Left forelimb (tissue), 1 donor: Measurements from ENCODE around the gene PDE1C.
"Not testable (repeated sequence)": the region's sequence is repeated elsewhere in the genome, so short reads cannot be mapped to it uniquely, and the experiment has no call there.

Source experiments
- DNase-seq: peaks from one replicate; pipeline ENCODE4 v3.0.0-alpha.2; 2018; ENCODE audit warnings: low spot score

Gene PDE1C

GRCh38 chr7:32070406-32071360, at the start of gene PDE1C:
PDE1C (minus strand) TSS chr7:32070407.
- no peak for DNase-seq

GRCh38 chr7:32119790-32120196, 49.6 kb upstream of the PDE1C start:
- DNase-seq: no peak

- DNase-seq: no peak
These were observed 47.6 kb upstream of the PDE1C start for GRCh38 chr7:32117837-32118236.

- DNase-seq: no peak
These were observed 46.2 kb upstream of the PDE1C start for GRCh38 chr7:32116436-32116835.

- no peak for DNase-seq
These were observed 45.6 kb upstream of the PDE1C start for GRCh38 chr7:32115831-32116230.

- DNase-seq: no peak
These were observed 38.4 kb upstream of the PDE1C start for GRCh38 chr7:32108651-32109050.

- DNase-seq: no peak
These were observed 34.6 kb upstream of the PDE1C start for GRCh38 chr7:32104766-32105165.

- no peak for DNase-seq
These were observed 33.2 kb upstream of the PDE1C start for GRCh38 chr7:32103361-32103760.

- no peak for DNase-seq
These were observed 32.2 kb upstream of the PDE1C start for GRCh38 chr7:32102432-32102873.

- DNase-seq: no peak
These were observed 30.2 kb upstream of the PDE1C start for GRCh38 chr7:32100407-32100907.

GRCh38 chr7:32094516-32094915, 24.3 kb upstream of the PDE1C start:
- no peak for DNase-seq

GRCh38 chr7:32093415-32094408, 23.5 kb upstream of the PDE1C start:
- DNase-seq: no peak

- DNase-seq: no peak
These were observed 22.1 kb upstream of the PDE1C start for GRCh38 chr7:32092346-32092745.

- DNase-seq: no peak
These were observed 21.5 kb upstream of the PDE1C start for GRCh38 chr7:32091608-32092210.

GRCh38 chr7:32089678-32090077, 19.5 kb upstream of the PDE1C start:
- DNase-seq: no peak

GRCh38 chr7:32089256-32089655, 19.0 kb upstream of the PDE1C start:
- DNase-seq: no peak

- DNase-seq: no peak
These were observed 18.3 kb upstream of the PDE1C start for GRCh38 chr7:32088451-32088881.

GRCh38 chr7:32079510-32079909, 9.3 kb upstream of the PDE1C start:
- no peak for DNase-seq

GRCh38 chr7:32078824-32079223, 8.6 kb upstream of the PDE1C start:
- DNase-seq: no peak

- no peak for DNase-seq
These were observed 7.6 kb upstream of the PDE1C start for GRCh38 chr7:32077806-32078205.

- not testable (repeated sequence) for DNase-seq
These were observed 6.6 kb upstream of the PDE1C start for GRCh38 chr7:32076802-32077201.

- DNase-seq: no peak
These were observed 5.4 kb upstream of the PDE1C start for GRCh38 chr7:32075612-32076011.
